Measurements from ENCODE around the gene GCN1. TPM values are rescaled to one million over a fixed set of nuclear protein-coding genes. Genes with fewer than 3 reads are reported as not detected.

The GCN1 gene
- total and polyA plus RNA-seq, 8 donors: 51.8 to 89.4 (median 57.9) TPM

- peaks cover 0 to 18% of the 10 kb centered on the region in 2 donors for H3K36me3 ChIP-seq
- intact Hi-C loops (cut with DNase I): no loop called here
- DNase-seq: no peak
- ATAC-seq: no peak
- peaks cover 23 to 67% of the 10 kb centered on the region in 2 donors for H3K4me1 ChIP-seq
- peak overlapping the region; percentile 90 to 96 for H3K27ac ChIP-seq
- peak overlapping the region; percentile 68 to 96 for H3K4me3 ChIP-seq
- H3K9me3 ChIP-seq: no peaks in the 10 kb centered on the region
- TF ChIP-seq, protein P1, sequence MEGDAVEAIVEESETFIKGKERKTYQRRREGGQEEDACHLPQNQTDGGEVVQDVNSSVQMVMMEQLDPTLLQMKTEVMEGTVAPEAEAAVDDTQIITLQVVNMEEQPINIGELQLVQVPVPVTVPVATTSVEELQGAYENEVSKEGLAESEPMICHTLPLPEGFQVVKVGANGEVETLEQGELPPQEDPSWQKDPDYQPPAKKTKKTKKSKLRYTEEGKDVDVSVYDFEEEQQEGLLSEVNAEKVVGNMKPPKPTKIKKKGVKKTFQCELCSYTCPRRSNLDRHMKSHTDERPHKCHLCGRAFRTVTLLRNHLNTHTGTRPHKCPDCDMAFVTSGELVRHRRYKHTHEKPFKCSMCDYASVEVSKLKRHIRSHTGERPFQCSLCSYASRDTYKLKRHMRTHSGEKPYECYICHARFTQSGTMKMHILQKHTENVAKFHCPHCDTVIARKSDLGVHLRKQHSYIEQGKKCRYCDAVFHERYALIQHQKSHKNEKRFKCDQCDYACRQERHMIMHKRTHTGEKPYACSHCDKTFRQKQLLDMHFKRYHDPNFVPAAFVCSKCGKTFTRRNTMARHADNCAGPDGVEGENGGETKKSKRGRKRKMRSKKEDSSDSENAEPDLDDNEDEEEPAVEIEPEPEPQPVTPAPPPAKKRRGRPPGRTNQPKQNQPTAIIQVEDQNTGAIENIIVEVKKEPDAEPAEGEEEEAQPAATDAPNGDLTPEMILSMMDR (IDR thresholded peaks at IDR 0.05): no peak
- no peaks in the 10 kb centered on the region for H3K27me3 ChIP-seq
Measured at GRCh38 chr12:120117961-120118320, 76.6 kb downstream of the GCN1 start.

DNA sequence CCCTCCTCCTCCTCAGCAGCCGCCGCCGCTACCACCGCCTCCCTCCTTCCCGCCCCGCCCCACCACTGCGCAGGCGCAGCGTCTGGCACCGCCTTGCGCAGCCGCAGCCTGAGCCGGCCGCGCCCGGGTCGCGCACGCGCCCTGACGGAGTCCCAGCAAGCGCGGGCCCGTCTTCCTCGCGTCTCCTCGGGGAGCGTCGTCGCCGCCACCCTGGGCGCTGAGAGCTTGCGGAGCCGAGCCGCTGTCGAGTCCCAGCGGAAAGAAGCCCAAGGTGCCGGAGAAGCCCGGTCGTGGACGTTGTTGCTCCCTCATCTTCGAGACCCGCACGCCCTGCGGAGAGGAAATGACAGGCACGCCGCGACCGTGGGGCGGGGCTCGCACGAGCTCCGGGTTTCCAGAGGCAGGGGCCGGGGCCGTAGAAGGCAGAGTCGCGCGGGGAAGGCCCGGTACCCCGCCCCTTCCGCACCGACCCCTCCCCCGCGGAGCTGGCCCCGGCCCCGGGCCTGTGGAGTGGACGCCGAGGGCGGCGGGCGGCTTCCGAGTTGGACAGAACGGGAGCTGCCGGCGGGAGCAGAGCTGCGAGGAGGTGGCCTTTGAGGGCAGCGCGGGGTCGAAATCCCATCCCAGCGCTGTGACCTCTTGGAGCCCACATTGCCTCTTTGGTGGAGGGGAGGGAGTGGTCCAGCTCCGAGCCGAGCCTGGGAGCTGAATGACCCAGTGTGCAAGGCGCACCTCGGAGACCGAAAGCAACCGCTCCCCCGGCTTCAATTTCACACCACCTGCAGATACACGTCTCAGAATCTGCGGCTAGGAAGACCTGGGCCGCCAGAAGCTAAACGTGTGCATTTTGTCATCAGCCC, 77.5 kb downstream of the GCN1 start:
- peaks cover 0 to 18% of the 10 kb centered on the region in 2 donors for H3K36me3 ChIP-seq
- peak overlapping the region; percentile 68 to 96 for H3K4me3 ChIP-seq
- H3K27me3 ChIP-seq: no peaks in the 10 kb centered on the region
- no peaks in the 10 kb centered on the region for H3K9me3 ChIP-seq
- intact Hi-C loops (cut with DNase I): no loop called here
- DNase-seq (peak; percentile 93 to 99 (median 96)), ATAC-seq (peak; percentile 91)
- peak overlapping the region; percentile 90 to 96 for H3K27ac ChIP-seq
- peaks cover 23 to 75% of the 10 kb centered on the region in 2 donors for H3K4me1 ChIP-seq
- TF ChIP-seq, protein P1 (IDR thresholded peaks at IDR 0.05): no peak

DNA sequence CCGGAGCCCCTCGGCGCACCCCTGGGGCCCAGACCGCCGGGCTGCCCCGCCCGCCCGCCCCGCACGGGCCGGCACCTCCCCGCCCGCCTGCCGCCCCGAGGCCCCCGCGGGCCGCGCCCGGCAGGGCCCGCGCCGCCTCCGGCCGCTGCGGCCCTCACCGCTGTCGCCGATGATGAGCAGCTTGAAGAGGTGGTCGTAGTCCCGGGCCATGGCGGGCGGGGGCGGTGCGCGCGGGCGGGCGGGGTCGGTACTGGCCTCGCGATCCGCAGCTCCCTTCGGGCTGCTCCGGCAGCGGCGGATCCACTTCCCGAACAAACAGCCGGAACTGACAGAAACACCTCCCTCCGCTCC, 78.1 kb downstream of the GCN1 start, which contains the start of gene RAB35:
Gene RAB35 (minus strand): TSS at position 313 of the 351 bp plus-strand sequence. CDS start 103 bp downstream, at position 210.
- intact Hi-C loops (cut with DNase I): no loop called here
- H3K27me3 ChIP-seq: no peaks in the 10 kb centered on the region
- TF ChIP-seq, protein P1 (IDR thresholded peaks at IDR 0.05): no peak
- peak within 1 kb of the TSS; percentile 68 to 96 for H3K4me3 ChIP-seq
- peaks cover 23 to 81% of the 10 kb centered on the region in 2 donors for H3K4me1 ChIP-seq
- peak within 1 kb of the TSS; percentile 90 to 96 for H3K27ac ChIP-seq
- no peaks in the 10 kb centered on the region for H3K9me3 ChIP-seq
- ATAC-seq (no peak), DNase-seq (no peak)
- peaks cover 0 to 18% of the 10 kb centered on the region in 2 donors for H3K36me3 ChIP-seq

- no peaks in the 10 kb centered on the region for H3K9me3 ChIP-seq
- peaks cover 0 to 18% of the 10 kb centered on the region in 2 donors for H3K36me3 ChIP-seq
- DNase-seq (peak in 1 of 4 donors; percentile 81), ATAC-seq (no peak)
- TF ChIP-seq, protein P1 (IDR thresholded peaks at IDR 0.05): no peak
- peak overlapping the region; percentile 68 to 96 for H3K4me3 ChIP-seq
- H3K27ac ChIP-seq: peak overlapping the region; percentile 90 to 96
- no peaks in the 10 kb centered on the region for H3K27me3 ChIP-seq
- peaks cover 23 to 83% of the 10 kb centered on the region in 2 donors for H3K4me1 ChIP-seq
- intact Hi-C loops (cut with DNase I): no loop called here
Measured at GRCh38 chr12:120115692-120116440, 78.6 kb downstream of the GCN1 start.

- Histone ChIP-seq H3K27me3 (no peaks in the 10 kb centered on the region), H3K27ac (no peak overlapping the region), H3K4me3 (peak overlapping the region in 1 of 2 donors; percentile 96), H3K9me3 (no peaks in the 10 kb centered on the region), H3K36me3 (peaks cover 0 to 18% of the 10 kb centered on the region in 2 donors), H3K4me1 (peaks cover 23 to 85% of the 10 kb centered on the region in 2 donors)
- ATAC-seq (no peak), DNase-seq (no peak)
- intact Hi-C loops (cut with DNase I): no loop called here
- TF ChIP-seq, protein P1 (IDR thresholded peaks at IDR 0.05): no peak
Measured at GRCh38 chr12:120115066-120115465, 79.4 kb downstream of the GCN1 start.
